GM12874 (cell line): ENCODE measurements around the gene POLH.

Source experiments
- CTCF ChIP-seq: IDR thresholded peaks from 2 replicates; pipeline ENCODE4 v1.5.1; 2011; ENCODE audit warnings: low read depth, mild to moderate bottlenecking, control low read depth, low read length, moderate library complexity; ENCODE audit not compliant: insufficient read depth

Gene POLH

GRCh38 chr6:43575772-43576551 lies at the start of gene POLH, which contains the start of gene XPO5:
Gene POLH, plus strand, starts transcription at chr6:43576185. Its CDS starts 6,135 bp downstream, at chr6:43582320.
Gene XPO5, minus strand, starts transcription at chr6:43576038. Its CDS starts 174 bp downstream, at chr6:43575864.
- TF ChIP-seq CTCF: peak; percentile 12; the same call in 1 of the 2 replicates

GRCh38 chr6:43532201-43532600 lies 43.8 kb upstream of the POLH start:
- no peak for TF ChIP-seq CTCF

- no peak for TF ChIP-seq CTCF
Measured at GRCh38 chr6:43540507-43540906, 35.5 kb upstream of the POLH start.

GRCh38 chr6:43541774-43542471 lies 34.1 kb upstream of the POLH start:
- no peak for TF ChIP-seq CTCF

GRCh38 chr6:43544461-43544860 lies 31.5 kb upstream of the POLH start:
- TF ChIP-seq CTCF: no peak

- no peak for TF ChIP-seq CTCF
Measured at GRCh38 chr6:43547222-43547621, 28.8 kb upstream of the POLH start.

- no peak for TF ChIP-seq CTCF
Measured at GRCh38 chr6:43559328-43559727, 16.7 kb upstream of the POLH start.
